Raji (cell line): ENCODE data around the gene GIPC2.

ENCODE experiments used
- POLR2A ChIP-seq: IDR thresholded peaks from 2 replicates; pipeline ENCODE4 v1.6.1; 2011; ENCODE audit warnings: low read depth, low read length, control low read depth; ENCODE audit not compliant: insufficient read depth

The GIPC2 gene

GRCh38 chr1:78029793-78030192, 16.0 kb upstream of the GIPC2 start:
- no peak for TF ChIP-seq POLR2A

- no peak for TF ChIP-seq POLR2A
These were observed 12.6 kb upstream of the GIPC2 start for GRCh38 chr1:78032996-78033796.

GRCh38 chr1:78033797-78034172, 12.0 kb upstream of the GIPC2 start:
- no peak for TF ChIP-seq POLR2A

- TF ChIP-seq POLR2A: no peak
These were observed 10.6 kb upstream of the GIPC2 start for GRCh38 chr1:78035121-78035520.

GRCh38 chr1:78036450-78036849, 9.3 kb upstream of the GIPC2 start:
- no peak for TF ChIP-seq POLR2A

GRCh38 chr1:78038071-78038470, 7.7 kb upstream of the GIPC2 start:
- TF ChIP-seq POLR2A: no peak

- TF ChIP-seq POLR2A: no peak
These were observed 7.3 kb upstream of the GIPC2 start for GRCh38 chr1:78038491-78038939.

- TF ChIP-seq POLR2A: no peak
These were observed 5.2 kb upstream of the GIPC2 start for GRCh38 chr1:78040484-78041089.

- no peak for TF ChIP-seq POLR2A
These were observed 2.3 kb upstream of the GIPC2 start for GRCh38 chr1:78043436-78043835.

GRCh38 chr1:78044796-78045562, 787 bp upstream of the GIPC2 start:
- no peak for TF ChIP-seq POLR2A

GRCh38 chr1:78045563-78045925, 222 bp upstream of the GIPC2 start:
- TF ChIP-seq POLR2A: no peak

GRCh38 chr1:78047106-78047505, 1.3 kb downstream of the GIPC2 start:
- TF ChIP-seq POLR2A: no peak

GRCh38 chr1:78047631-78048030, 1.9 kb downstream of the GIPC2 start:
- TF ChIP-seq POLR2A: no peak

GRCh38 chr1:78048446-78048845, 2.7 kb downstream of the GIPC2 start:
- no peak for TF ChIP-seq POLR2A

GRCh38 chr1:78049396-78049795, 3.6 kb downstream of the GIPC2 start:
- no peak for TF ChIP-seq POLR2A

GRCh38 chr1:78051005-78051404, 5.2 kb downstream of the GIPC2 start:
- TF ChIP-seq POLR2A: no peak

GRCh38 chr1:78052685-78053405, 7.1 kb downstream of the GIPC2 start:
- no peak for TF ChIP-seq POLR2A
